Fibroblast of villous mesenchyme (primary cell): ENCODE results near the gene CLIP1. TPM values are rescaled to one million over a fixed set of nuclear protein-coding genes. Genes with fewer than 3 reads are reported as not detected.

Experiments
- DNase-seq: peaks from one replicate; pipeline ENCODE4 v3.0.0-alpha.2; 2010; ENCODE audit warnings: low read depth
- H3K4me3 ChIP-seq: 2 replicates; pipeline ENCODE4 v1.5.1; 2011; ENCODE audit warnings: low read depth, mild to moderate bottlenecking, low read length
- total RNA-seq: library from RNA; depleted of rRNA; stranded (reverse); fragments of >200 nt; gene quantifications from 2 replicates; pipeline ENCODE4 v1.2.3, GENCODE V29; 2012
- TF ChIP-seq, protein P1 (sequence below): IDR thresholded peaks from 2 replicates; pipeline ENCODE4 v1.5.1; 2012; ENCODE audit warnings: low read depth, mild to moderate bottlenecking, low read length; ENCODE audit not compliant: insufficient read depth

Gene CLIP1
- total RNA-seq, 1 donor: 66.9 TPM

DNA sequence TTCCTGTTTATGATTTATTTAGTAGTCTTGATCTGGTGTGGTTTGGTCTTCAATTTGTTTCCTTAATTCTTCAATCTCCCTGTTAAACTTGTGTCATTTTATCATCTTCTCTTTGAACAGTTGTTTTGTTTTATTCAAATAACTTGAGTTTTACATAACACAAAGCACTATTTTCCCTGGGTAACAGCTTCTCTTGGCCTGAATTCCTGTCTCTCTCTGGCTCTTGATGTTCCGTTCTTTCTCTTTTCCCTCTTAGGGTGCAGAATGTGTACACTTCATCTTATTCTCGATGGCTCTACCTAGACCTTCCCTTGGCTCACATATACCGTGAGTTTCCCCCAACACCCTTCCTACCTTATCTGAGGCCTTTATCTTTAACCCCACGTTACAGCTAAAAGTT lies 119.4 kb downstream of the CLIP1 start:
- no peak for DNase-seq
- TF ChIP-seq, protein P1, sequence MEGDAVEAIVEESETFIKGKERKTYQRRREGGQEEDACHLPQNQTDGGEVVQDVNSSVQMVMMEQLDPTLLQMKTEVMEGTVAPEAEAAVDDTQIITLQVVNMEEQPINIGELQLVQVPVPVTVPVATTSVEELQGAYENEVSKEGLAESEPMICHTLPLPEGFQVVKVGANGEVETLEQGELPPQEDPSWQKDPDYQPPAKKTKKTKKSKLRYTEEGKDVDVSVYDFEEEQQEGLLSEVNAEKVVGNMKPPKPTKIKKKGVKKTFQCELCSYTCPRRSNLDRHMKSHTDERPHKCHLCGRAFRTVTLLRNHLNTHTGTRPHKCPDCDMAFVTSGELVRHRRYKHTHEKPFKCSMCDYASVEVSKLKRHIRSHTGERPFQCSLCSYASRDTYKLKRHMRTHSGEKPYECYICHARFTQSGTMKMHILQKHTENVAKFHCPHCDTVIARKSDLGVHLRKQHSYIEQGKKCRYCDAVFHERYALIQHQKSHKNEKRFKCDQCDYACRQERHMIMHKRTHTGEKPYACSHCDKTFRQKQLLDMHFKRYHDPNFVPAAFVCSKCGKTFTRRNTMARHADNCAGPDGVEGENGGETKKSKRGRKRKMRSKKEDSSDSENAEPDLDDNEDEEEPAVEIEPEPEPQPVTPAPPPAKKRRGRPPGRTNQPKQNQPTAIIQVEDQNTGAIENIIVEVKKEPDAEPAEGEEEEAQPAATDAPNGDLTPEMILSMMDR: no peak
- no peak overlapping the region for H3K4me3 ChIP-seq

DNA sequence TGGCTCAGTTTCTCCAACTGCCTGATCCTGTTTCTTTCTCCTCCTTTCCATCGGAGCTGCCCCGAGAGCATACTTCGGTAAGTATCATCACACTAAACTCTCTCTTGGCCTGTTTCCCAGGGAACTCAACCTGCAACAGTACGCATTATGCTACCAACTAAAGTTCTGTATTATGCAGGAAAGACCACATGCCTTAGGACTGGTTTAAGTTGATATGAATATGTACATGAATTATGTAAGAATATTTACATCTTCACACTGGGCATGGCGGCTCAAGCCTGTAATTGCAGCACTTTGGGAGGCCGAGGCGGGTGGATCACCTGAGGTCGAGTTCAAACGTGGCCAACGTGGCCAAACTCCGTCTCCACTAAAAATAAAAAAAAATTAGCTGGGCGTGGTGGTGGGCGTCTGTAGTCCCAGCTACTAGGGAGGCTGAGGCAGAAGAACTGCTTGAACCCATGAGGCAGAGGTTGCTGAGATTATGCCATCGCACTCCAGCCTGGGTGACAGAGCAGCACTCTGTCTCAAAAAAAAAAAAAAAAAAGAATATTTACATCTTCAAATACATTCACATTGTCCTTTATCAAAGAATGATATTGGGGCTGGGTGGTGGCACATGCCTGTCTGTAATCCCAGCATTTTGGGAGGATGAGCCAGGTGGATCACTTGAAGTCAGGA lies 124.3 kb downstream of the CLIP1 start:
- no peak overlapping the region for H3K4me3 ChIP-seq
- TF ChIP-seq, protein P1: no peak
- no peak for DNase-seq

DNA sequence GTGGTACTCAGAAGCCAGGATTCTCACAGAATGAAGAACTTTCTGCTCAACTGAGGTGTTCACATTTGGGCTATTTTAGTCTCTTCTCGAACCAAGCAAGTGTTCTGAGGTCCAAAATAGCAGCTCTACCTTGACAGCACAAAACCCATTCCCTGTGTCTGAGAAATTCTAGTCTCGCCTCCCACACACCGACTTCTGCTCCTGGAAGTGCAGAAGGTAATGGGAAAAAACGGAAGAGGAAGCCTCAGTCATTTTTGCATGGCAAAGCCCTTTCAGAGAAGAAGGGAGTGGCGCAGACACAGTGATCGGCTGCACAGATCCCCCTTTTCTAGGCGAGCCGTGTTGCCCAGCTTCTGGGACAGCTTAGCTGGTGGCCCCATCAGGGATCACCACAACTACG lies 125.0 kb downstream of the CLIP1 start:
- DNase-seq: no peak
- H3K4me3 ChIP-seq: no peak overlapping the region
- TF ChIP-seq, protein P1: no peak

DNA sequence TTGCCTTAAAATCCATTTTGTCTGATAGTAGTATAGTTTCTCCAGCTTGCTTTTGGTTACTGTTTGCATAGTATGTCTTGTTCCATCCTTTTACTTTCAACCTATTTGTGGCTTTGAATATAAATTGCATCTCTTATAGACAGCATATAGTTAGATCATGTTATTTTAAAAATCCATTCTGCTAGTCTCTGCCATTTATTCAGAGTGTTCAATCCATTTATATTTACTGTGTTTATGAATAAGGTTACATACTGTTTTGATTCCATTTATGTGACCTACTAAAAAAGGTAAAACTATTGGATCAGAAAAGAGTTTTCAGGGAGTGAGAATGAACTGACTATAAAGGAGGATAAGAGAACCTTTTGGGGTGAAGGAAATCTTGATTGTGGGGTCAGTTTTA lies 126.6 kb downstream of the CLIP1 start:
- no peak overlapping the region for H3K4me3 ChIP-seq
- TF ChIP-seq, protein P1: no peak
- DNase-seq: no peak

DNA sequence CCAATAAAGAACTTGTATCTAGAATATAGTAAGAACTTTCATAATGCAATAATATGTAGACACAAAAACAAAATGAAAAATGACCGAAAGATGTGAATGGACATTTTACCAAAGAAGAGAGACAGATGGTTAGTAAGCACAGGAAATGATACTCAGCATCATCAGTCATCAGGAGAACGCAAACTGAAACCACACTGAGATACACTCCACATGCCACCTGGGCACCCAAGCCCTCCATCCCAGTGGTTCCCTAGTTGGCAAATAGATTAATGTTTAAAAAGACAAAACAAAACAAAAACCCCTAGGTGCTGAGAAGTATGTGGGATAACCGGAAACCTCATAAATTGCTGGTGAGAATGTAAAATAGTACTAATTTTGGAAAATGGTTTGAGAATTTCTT lies 129.4 kb downstream of the CLIP1 start:
- DNase-seq: no peak
- TF ChIP-seq, protein P1: no peak
- H3K4me3 ChIP-seq: no peak overlapping the region

DNA sequence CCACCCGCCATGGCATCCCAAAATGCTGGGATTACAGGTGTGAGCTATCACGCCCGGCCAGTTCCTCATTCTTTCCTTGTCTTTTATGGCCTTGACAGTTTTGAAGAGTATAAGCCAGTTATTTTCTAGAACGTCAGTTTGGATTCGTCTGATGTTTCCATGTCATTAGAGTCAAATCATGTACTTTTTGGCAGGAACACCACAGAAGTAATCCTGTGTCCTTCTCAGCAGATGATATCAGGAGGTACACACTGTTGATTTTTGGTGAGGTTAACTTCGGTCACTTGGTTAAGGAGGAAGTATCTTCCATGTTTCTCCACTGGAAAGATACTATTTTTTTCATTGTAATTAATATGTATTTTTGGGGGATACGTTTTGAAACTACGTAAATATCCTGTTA lies 131.0 kb downstream of the CLIP1 start:
- DNase-seq: no peak
- TF ChIP-seq, protein P1: no peak

DNA sequence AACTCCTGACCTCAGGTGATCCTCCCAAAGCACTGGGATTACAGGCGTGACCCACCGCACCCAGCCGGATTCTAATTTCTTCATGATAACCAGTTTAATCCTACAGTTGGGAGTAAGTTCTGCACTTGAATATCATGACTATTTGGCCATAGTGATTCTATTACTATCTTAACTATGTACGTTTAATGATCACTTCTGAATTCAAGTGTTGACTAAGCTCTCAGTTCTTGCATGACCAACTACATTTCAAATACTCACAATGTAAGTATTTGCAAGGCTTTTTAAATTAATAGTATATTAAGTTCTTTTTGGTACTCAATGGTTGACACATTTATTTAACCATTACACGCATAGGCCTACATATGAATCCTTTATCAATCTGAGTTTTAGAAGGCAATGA lies 138.8 kb downstream of the CLIP1 start:
- H3K4me3 ChIP-seq: no peak overlapping the region
- TF ChIP-seq, protein P1: no peak
- no peak for DNase-seq

More for the DNA sequence above, 131.0 kb downstream of the CLIP1 start:
- H3K4me3 ChIP-seq: no peak overlapping the region
